K562 (cell line): ENCODE data around the gene CYP46A1. TPM values are rescaled to one million over a fixed set of nuclear protein-coding genes. Genes with fewer than 3 reads are reported as not detected.

Experiments used
- ATAC-seq: fragments of 200-7000 bp; cut with Tn5 transposase; 3 replicates; pipeline ENCODE4 v1.9.1; 2020; ENCODE audit warnings: moderate library complexity
- BruUV-seq: library from RNA; stranded (reverse); fragments of 400-500 nt; replicated peaks from 2 replicates; lab custom pipeline; 2021; lab: Mats Ljungman, UMichigan
- CTCF ChIA-PET: fragments of 300-600 bp; formaldehyde crosslinking; extraction: SDS; loops from one replicate; lab custom pipeline; 2021; ENCODE audit warnings: low intra/inter-chr PET ratio; lab: Yijun Ruan, JAX
- POLR2A ChIA-PET: fragments of 300-600, 350-650 bp; sonication (Branson Sonifier 250); formaldehyde crosslinking; extraction: SDS; loops from one replicate; lab custom pipeline; 2021; ENCODE audit warnings: antibody characterized with exemption, inconsistent platforms; lab: Yijun Ruan, JAX
- DNase-seq, 4 experiments: peaks; one replicate each; pipeline versions ENCODE4 v3.0.0 to v3.0.0-alpha.2; 2011 to 2018; ENCODE audit warnings: low spot score in 3 of 4, mixed read lengths in 3 of 4; ENCODE audit errors: extremely low read depth in 1 of 4
- FAIRE-seq: peaks from 2 replicates; lab custom pipeline; 2011; peaks lifted over from hg19 to GRCh38; lab: Jason Lieb, UNC
- H2AFZ ChIP-seq: 2 replicates; pipeline ENCODE4 v1.6.0; 2011; ENCODE audit warnings: low read depth, low read length, control low read depth, inconsistent platforms
- H3K27ac ChIP-seq: fragments of 200-600 bp; 3 replicates; pipeline ENCODE4 v1.8.0; 2011; ENCODE audit warnings: low read depth, mild to moderate bottlenecking, control low read depth, inconsistent platforms, low read length, moderate library complexity, mixed read lengths; ENCODE audit errors: extremely low read depth
- H3K27me3 ChIP-seq, 2 experiments: fragments of 300-600 bp in 1 of 2; 2 replicates in 1 of 2; 3 replicates in 1 of 2; pipeline versions ENCODE4 v1.6.0 to v1.8.0; 2011; ENCODE audit warnings: inconsistent platforms in 2 of 2, low read length in 2 of 2, mild to moderate bottlenecking in 1 of 2, mixed read lengths in 1 of 2, moderate library complexity in 1 of 2; ENCODE audit not compliant: control insufficient read depth in 2 of 2, insufficient read depth in 2 of 2
- H3K36me3 ChIP-seq: fragments of 300-600 bp; 3 replicates; pipeline ENCODE4 v1.8.0; 2011; ENCODE audit warnings: mild to moderate bottlenecking, low read length, inconsistent platforms; ENCODE audit not compliant: control insufficient read depth, insufficient read depth
- H3K4me1 ChIP-seq, 2 experiments: fragments of 200-600 bp in 1 of 2; replicated peaks in 1 of 2; 2 replicates in 1 of 2; 3 replicates in 1 of 2; pipeline versions ENCODE4 v1.5.1 to v1.8.0; 2011; ENCODE audit warnings: inconsistent platforms in 2 of 2, low read length in 2 of 2, mild to moderate bottlenecking in 1 of 2, mixed read lengths in 1 of 2, moderate library complexity in 1 of 2; ENCODE audit not compliant: control insufficient read depth in 2 of 2, insufficient read depth in 2 of 2
- H3K4me2 ChIP-seq: 2 replicates; pipeline ENCODE4 v1.6.1; 2011; ENCODE audit warnings: low read length, control low read depth, inconsistent platforms, mixed read lengths; ENCODE audit not compliant: insufficient read depth
- H3K4me3 ChIP-seq: fragments of 200-600 bp; sonication (generic), shearing (Covaris generic); 2 replicates; pipeline ENCODE4 v1.5.1; 2016; ENCODE audit warnings: control low read depth, inconsistent platforms
- H3K79me2 ChIP-seq: fragments of 200-600 bp; 3 replicates; pipeline ENCODE4 v1.8.0; 2011; ENCODE audit warnings: low read length, inconsistent platforms; ENCODE audit not compliant: control insufficient read depth, insufficient read depth
- H3K9ac ChIP-seq, 2 experiments: 2 replicates each; pipeline versions ENCODE4 v1.6.0 to v1.6.1; 2011; ENCODE audit warnings: low read depth in 2 of 2, low read length in 2 of 2, control low read depth in 1 of 2, inconsistent platforms in 1 of 2, mild to moderate bottlenecking in 1 of 2, mixed read lengths in 1 of 2; ENCODE audit not compliant: insufficient read depth in 1 of 2
- H3K9me1 ChIP-seq: one replicate; pipeline ENCODE4 v1.6.0; 2011; ENCODE audit warnings: inconsistent platforms, mild to moderate bottlenecking, low read length, moderate library complexity; ENCODE audit not compliant: control insufficient read depth, insufficient read depth
- H3K9me3 ChIP-seq: replicated peaks from 2 replicates; pipeline ENCODE4 v1.5.1; 2011; ENCODE audit warnings: low read depth, low read length, inconsistent platforms; ENCODE audit not compliant: control insufficient read depth, insufficient read depth
- H4K20me1 ChIP-seq: replicated peaks from 2 replicates; pipeline ENCODE4 v1.6.1; 2011; ENCODE audit warnings: low read length, inconsistent platforms, mixed read lengths; ENCODE audit not compliant: control insufficient read depth, insufficient read depth
- CEBPG ChIP-seq, 3 experiments: fragments of 200-800 bp in 1 of 3; sonication (Bioruptor generic) in 1 of 3; sonication (generic) in 1 of 3; formaldehyde crosslinking in 1 of 3; IDR thresholded peaks in 2 of 3; conservative IDR thresholded peaks in 1 of 3; 2 replicates each; pipeline versions ENCODE4 v1.6.1 to v1.8.0; 2016 to 2022; ENCODE audit warnings: missing compliant biosample characterization in 2 of 3, missing genetic modification characterization in 2 of 3, mild to moderate bottlenecking in 1 of 3, missing genetic modification reagents in 1 of 3
- LCOR ChIP-seq: sonication (generic); formaldehyde crosslinking; IDR thresholded peaks from 2 replicates; pipeline ENCODE4 v1.8.0; 2022; ENCODE audit warnings: mild to moderate bottlenecking, missing genetic modification reagents
- NEUROD1 ChIP-seq: fragments of 150-350 bp; IDR thresholded peaks from 2 replicates; pipeline ENCODE4 v1.6.1; 2014; ENCODE audit warnings: borderline replicate concordance, low read length, low read depth; ENCODE audit not compliant: partially characterized antibody
- RBM17 ChIP-seq: fragments of 200-400 bp; formaldehyde crosslinking; IDR thresholded peaks from 2 replicates; pipeline ENCODE4 v1.6.1; 2017; ENCODE audit warnings: low read depth, mild to moderate bottlenecking, low read length, borderline replicate concordance
- RCOR1 ChIP-seq, 2 experiments: IDR thresholded peaks; 2 replicates each; pipeline ENCODE4 v1.6.1; 2012; ENCODE audit warnings: low read depth in 2 of 2, low read length in 2 of 2, borderline replicate concordance in 1 of 2, improper control_type of control experiment in 1 of 2
- ZBTB1 ChIP-seq: sonication (generic); formaldehyde crosslinking; IDR thresholded peaks from 2 replicates; pipeline ENCODE4 v1.8.1; 2023; ENCODE audit warnings: missing genetic modification reagents, low read depth, mild to moderate bottlenecking, borderline replicate concordance
- ZBTB26 ChIP-seq: fragments of 450-650 bp; formaldehyde crosslinking; IDR thresholded peaks from 2 replicates; pipeline ENCODE4 v1.4.0; 2022; ENCODE audit warnings: missing genetic modification characterization
- ZNF146 ChIP-seq: IDR thresholded peaks from one replicate; pipeline ENCODE4 v1.6.1; 2018; ENCODE audit warnings: missing compliant biosample characterization; ENCODE audit not compliant: unreplicated experiment
- ZNF232 ChIP-seq: sonication (generic); formaldehyde crosslinking; IDR thresholded peaks from 2 replicates; pipeline ENCODE4 v1.8.0; 2022; ENCODE audit warnings: mild to moderate bottlenecking, missing genetic modification reagents
- ZNF785 ChIP-seq: fragments of 250-450 bp; sonication (Bioruptor Pico); IDR thresholded peaks from 2 replicates; pipeline ENCODE4 v1.4.0; 2020; ENCODE audit warnings: mild to moderate bottlenecking
- WGBS: fragments of 100-300 bp; shearing (Covaris generic); methylation state at CpG from one replicate; pipeline ENCODE4 v1.1.6; 2016; ENCODE audit warnings: low coverage, mixed read lengths; ENCODE audit not compliant: insufficient coverage; ENCODE audit errors: missing lambda C conversion rate; 5-methylcytosine and 5-hydroxymethylcytosine counted together
- in situ Hi-C: fragments of 300-500 bp; cut with MboI; formaldehyde crosslinking; loops from 4 replicates; pipeline ENCODE4 v1.15.0; 2018; ENCODE audit warnings: inconsistent platforms, mixed read lengths
- intact Hi-C: fragments of 100-400 bp; cut with micrococcal nuclease; formaldehyde crosslinking; loops from 2 replicates; pipeline ENCODE4 v1.14.2; 2022
- polyA plus RNA-seq, 8 experiments: library from polyadenylated mRNA; depleted of rRNA in 4 of 8; stranded (reverse) in 5 of 8; unstranded in 3 of 8; fragments of >200 nt; fragmentation: Nextera tagmentation in 2 of 8; fragmentation: Illumina TruSeq in 1 of 8; extraction: Ambion mirVana in 2 of 8; extraction: Trizol in 1 of 8; gene quantifications; 2 replicates each; pipeline versions ENCODE4 v1.2.1 to v1.2.3, GENCODE V29; 2011 to 2014; ENCODE audit warnings: inconsistent platforms in 1 of 8, missing spikeins in 1 of 8
- total RNA-seq, 7 experiments: library from RNA; depleted of rRNA in 6 of 7; stranded (reverse); fragments of >200 nt in 6 of 7; fragmentation: Illumina TruSeq in 2 of 7; extraction: Trizol in 2 of 7; gene quantifications; 2 replicates each; pipeline versions ENCODE4 v1.2.1 to v1.2.3, GENCODE V29; 2011 to 2021; ENCODE audit warnings: low replicate concordance in 1 of 7

The CYP46A1 gene
- total and polyA plus RNA-seq, 9 of the 15 experiments (the other 6 are each of a cell fraction or from before 2014, with no cell fraction given) = not detected

DNA sequence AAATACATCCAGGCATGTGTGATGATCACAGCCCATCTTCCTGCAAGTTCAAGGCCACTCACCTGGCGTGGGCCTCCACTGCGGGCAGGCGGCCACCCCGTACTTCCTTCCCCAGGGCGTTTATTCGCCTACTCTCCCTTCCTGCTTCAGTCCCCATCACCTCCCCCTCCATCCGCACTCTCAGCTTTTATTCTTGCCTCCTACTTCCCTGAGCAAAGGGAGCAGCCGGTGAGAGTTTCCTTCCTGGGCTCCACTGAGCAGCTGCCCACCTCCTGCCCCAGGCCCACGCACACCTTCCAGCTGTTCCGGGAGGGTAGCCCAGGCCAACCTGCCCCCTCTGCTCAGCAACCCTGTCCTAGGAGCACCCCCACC is 4.1 kb downstream of the CYP46A1 start:
- Histone ChIP-seq H3K9me1 (no peaks in the 10 kb centered on the region), H3K9me3 (no peaks in the 10 kb centered on the region), H3K9ac (no peak overlapping the region), H3K27me3 (peaks cover 2 to 26% of the 10 kb centered on the region in 2 experiments; a peak in 1 of 5 replicates), H4K20me1 (peaks cover 2% of the 10 kb centered on the region; the same call in 1 of the 2 replicates), H3K27ac (no peak overlapping the region), H3K79me2 (no peaks in the 10 kb centered on the region), H3K4me1 (peaks cover 0 to 12% of the 10 kb centered on the region in 2 experiments; a peak in 2 of 5 replicates), H3K36me3 (no peaks in the 10 kb centered on the region), H2AFZ (no peak overlapping the region), H3K4me2 (no peak overlapping the region), H3K4me3 (no peak overlapping the region)
- ChIA-PET CTCF (no interaction called here), POLR2A (no interaction called here)
- no peak for FAIRE-seq
- TF ChIP-seq NEUROD1 (no peak), ZBTB26 (no peak), RCOR1 (IDR thresholded peaks at IDR 0.05; ENCODE audit: borderline replicate concordance in 1 of 2, low read depth in 2 of 2, low read length in 2 of 2) (no peak), RBM17 (no peak), ZNF232 (CRISPR knock-in tag) (no peak), LCOR (no peak), ZNF785 (CRISPR knock-in tag) (no peak), CEBPG (CRISPR knock-in tag; IDR thresholded peaks at IDR 0.05) (no peak), CEBPG (tag; conservative IDR thresholded peaks at IDR 0.05 in 1 of 2, IDR thresholded peaks at IDR 0.05 in 1 of 2) (no peak), ZBTB1 (CRISPR knock-in tag) (no peak), ZNF146 (no peak)
- no peak for DNase-seq
- in situ Hi-C loops (no loop called here), intact Hi-C loops (no loop called here)
- BruUV-seq = no TSS peak
- WGBS = 13% methylated on average over 8 of the region's 10 CpGs
- no peak for ATAC-seq
